H1 (cell line): ENCODE data around the gene ANKRD50. TPM values are rescaled to one million over a fixed set of nuclear protein-coding genes. Genes with fewer than 3 reads are reported as not detected.

Source experiments
- ATF2 ChIP-seq: IDR thresholded peaks from 2 replicates; pipeline ENCODE4 v1.6.1; 2012; ENCODE audit warnings: low read length, inconsistent platforms
- CTCF ChIP-seq, 3 experiments: IDR thresholded peaks; 1 replicate in 2 of 3; 2 replicates in 1 of 3; pipeline versions ENCODE4 v1.5.1 to v1.6.1; 2011; ENCODE audit warnings: low read length in 3 of 3, mild to moderate bottlenecking in 3 of 3, inconsistent platforms in 2 of 3, low read depth in 1 of 3, moderate library complexity in 1 of 3; ENCODE audit not compliant: insufficient read depth in 1 of 3; ENCODE audit errors: control extremely low read depth in 1 of 3
- polyA plus RNA-seq, 7 experiments: library from polyadenylated mRNA; depleted of rRNA in 3 of 7; stranded (reverse) in 5 of 7; unstranded in 2 of 7; fragments of >200 nt in 5 of 7; fragments of 200-250 nt in 2 of 7; gene quantifications; 1 replicate in 5 of 7; 2 replicates in 1 of 7; 4 replicates in 1 of 7; pipeline versions ENCODE4 v1.2.1 to v1.2.3, GENCODE V29; 2011 to 2013; ENCODE audit warnings: missing spikeins in 2 of 7, mixed read lengths in 2 of 7
- total RNA-seq: library from RNA; stranded (reverse); fragmentation: NEBNext Ultra II Directional; extraction: Animal tissue kit (Norgen Biotek cat#: 25700); gene quantifications from 2 replicates; pipeline ENCODE4 v1.2.1, GENCODE V29; 2021

ANKRD50 gene
- total and polyA plus RNA-seq, 2 of the 8 experiments (the other 6 are each of a cell fraction or from before 2014, with no cell fraction given), result 8.5 to 25.0 TPM

GRCh38 chr4:124757126-124757525 lies 44.6 kb upstream of the ANKRD50 start (continued):
- TF ChIP-seq ATF2, result no peak
- TF ChIP-seq CTCF (IDR thresholded peaks at IDR 0.05; ENCODE audit: control extremely low read depth in 1 of 3, insufficient read depth in 1 of 3, low read depth in 1 of 3, low read length in 3 of 3), result no peak
